MM.1S (cell line): ENCODE data around the gene COQ9.

Experiments used
- EZH2 ChIP-seq: fragments of 300-600 bp; sonication (generic); optimal IDR thresholded peaks from 2 replicates; pipeline ENCODE3; 2017; ENCODE audit warnings: low read depth, mild to moderate bottlenecking, antibody characterized with exemption, low read length, mixed read lengths
- TF ChIP-seq, protein P1 (sequence below): fragments of 300-600 bp; sonication (generic); IDR thresholded peaks from 2 replicates; pipeline ENCODE4 v1.5.1; 2016; ENCODE audit warnings: antibody characterized with exemption, low read length, mixed read lengths

DNA sequence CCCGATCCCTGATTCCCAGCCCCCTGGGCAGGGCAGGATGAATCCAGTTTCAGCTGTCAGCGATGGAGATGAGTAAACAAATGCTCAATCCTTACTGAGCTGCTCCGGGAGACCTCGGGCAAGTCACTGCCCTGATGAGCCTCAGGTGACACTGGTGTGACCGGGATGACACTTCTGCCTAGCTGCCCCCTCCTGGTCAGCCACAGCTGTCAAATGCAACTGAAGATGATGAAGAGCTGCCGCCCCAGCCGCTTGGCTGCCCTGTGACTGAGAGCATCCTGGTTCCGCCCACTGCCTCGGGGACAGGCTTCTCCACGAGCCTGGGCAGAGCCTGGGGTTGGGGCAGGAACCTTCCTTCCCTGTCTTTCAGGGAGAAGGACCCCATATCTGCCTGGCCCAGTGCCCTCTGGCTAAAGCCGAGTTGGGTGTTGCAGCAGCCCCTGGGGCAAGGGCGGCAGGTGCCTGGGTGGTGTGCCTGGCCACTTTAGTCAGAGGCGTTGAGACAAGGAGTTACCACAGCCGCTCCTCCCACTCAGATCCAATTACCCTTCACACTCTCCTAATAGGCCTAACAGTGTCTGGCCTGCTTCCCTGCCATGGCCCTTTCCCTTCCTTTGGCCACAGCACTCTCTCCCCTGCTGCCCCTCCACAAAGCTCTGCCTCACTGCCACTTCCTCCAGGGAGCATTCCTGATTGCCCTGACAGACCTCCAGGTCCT lies 37.2 kb upstream of the COQ9 start:
- TF ChIP-seq, protein P1, sequence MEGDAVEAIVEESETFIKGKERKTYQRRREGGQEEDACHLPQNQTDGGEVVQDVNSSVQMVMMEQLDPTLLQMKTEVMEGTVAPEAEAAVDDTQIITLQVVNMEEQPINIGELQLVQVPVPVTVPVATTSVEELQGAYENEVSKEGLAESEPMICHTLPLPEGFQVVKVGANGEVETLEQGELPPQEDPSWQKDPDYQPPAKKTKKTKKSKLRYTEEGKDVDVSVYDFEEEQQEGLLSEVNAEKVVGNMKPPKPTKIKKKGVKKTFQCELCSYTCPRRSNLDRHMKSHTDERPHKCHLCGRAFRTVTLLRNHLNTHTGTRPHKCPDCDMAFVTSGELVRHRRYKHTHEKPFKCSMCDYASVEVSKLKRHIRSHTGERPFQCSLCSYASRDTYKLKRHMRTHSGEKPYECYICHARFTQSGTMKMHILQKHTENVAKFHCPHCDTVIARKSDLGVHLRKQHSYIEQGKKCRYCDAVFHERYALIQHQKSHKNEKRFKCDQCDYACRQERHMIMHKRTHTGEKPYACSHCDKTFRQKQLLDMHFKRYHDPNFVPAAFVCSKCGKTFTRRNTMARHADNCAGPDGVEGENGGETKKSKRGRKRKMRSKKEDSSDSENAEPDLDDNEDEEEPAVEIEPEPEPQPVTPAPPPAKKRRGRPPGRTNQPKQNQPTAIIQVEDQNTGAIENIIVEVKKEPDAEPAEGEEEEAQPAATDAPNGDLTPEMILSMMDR, result no peak
- TF ChIP-seq EZH2, result no peak
